ENCODE data around the gene ARHGAP42. TPM values are rescaled to one million over a fixed set of nuclear protein-coding genes. Genes with fewer than 3 reads are reported as not detected.

The ARHGAP42 gene
- total and polyA plus RNA-seq, 2 donors = 6.0 to 24.4 TPM

DNA sequence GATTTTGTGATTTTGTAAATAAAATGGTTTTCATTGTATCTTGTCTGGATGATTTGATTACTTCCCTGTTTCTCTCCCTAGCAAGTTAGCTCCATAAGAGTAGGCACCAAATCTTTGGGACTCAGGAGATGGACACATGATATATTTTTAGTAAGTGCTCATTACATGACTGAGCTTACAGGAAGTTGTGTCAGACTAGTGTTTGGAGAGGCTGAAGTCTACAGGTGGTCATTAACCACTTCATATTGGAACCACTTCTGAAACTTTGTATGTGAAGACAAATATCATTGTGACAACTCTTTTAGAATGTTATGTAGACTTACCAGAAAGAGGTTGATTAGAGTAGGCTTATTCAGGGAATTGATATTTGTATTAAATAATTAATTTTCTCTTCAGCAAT lies 19.1 kb downstream of the ARHGAP42 start:
- DNase-seq (ENCODE audit: low read depth in 6 of 9, low spot score in 9 of 9) = no peak
- H3K4me3 ChIP-seq (ENCODE audit: low read length in 2 of 2) = no peak overlapping the region
- no peaks in the 10 kb centered on the region for H3K4me1 ChIP-seq (ENCODE audit: control insufficient read depth in 2 of 2, insufficient read depth in 2 of 2, low read length in 2 of 2)
- no peak overlapping the region for H3K27ac ChIP-seq (ENCODE audit: low read depth in 1 of 2, low read length in 1 of 2)
- H3K9me3 ChIP-seq (ENCODE audit: control insufficient read depth in 2 of 2, insufficient read depth in 1 of 2, low read length in 1 of 2) = no peaks in the 10 kb centered on the region
- no peaks in the 10 kb centered on the region for H3K36me3 ChIP-seq (ENCODE audit: control insufficient read depth in 2 of 2, insufficient read depth in 2 of 2, low read length in 1 of 2)
- no peaks in the 10 kb centered on the region for H3K27me3 ChIP-seq (ENCODE audit: control insufficient read depth in 2 of 2, insufficient read depth in 1 of 2, low read length in 1 of 2)

GRCh38 chr11:100709233-100709957 lies 22.3 kb downstream of the ARHGAP42 start:
- no peak for DNase-seq (ENCODE audit: low read depth in 6 of 9, low spot score in 9 of 9)
- WGBS = 95% methylated on average over 3 of the region's 3 CpGs
- H3K27me3 ChIP-seq (ENCODE audit: control insufficient read depth in 2 of 2, insufficient read depth in 1 of 2, low read length in 1 of 2) = no peaks in the 10 kb centered on the region
- H3K36me3 ChIP-seq (ENCODE audit: control insufficient read depth in 2 of 2, insufficient read depth in 2 of 2, low read length in 1 of 2) = no peaks in the 10 kb centered on the region
- H3K9me3 ChIP-seq (ENCODE audit: control insufficient read depth in 2 of 2, insufficient read depth in 1 of 2, low read length in 1 of 2) = no peaks in the 10 kb centered on the region
- H3K4me1 ChIP-seq (ENCODE audit: control insufficient read depth in 2 of 2, insufficient read depth in 2 of 2, low read length in 2 of 2) = no peaks in the 10 kb centered on the region
- H3K27ac ChIP-seq (ENCODE audit: low read depth in 1 of 2, low read length in 1 of 2) = no peak overlapping the region
- H3K4me3 ChIP-seq (ENCODE audit: low read length in 2 of 2) = no peak overlapping the region

DNA sequence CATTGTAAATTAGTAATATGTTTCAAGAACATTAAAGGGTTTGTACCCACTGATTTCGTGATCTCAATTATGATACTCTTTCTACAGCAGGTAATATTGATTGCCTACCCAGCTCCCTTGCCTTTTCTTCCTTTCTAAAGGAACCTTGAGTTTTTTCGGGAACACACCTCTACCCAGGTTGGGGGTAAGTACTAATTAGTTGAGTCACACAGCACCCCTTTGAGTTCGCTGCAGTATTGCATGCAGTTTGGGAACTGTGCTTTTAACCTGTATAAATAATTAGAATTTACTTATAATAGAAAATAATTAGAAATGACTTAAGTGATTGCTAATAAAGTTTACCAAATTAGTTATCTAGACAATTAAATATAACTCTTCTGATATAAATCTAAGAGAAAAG lies 24.9 kb downstream of the ARHGAP42 start:
- no peak for DNase-seq (ENCODE audit: low read depth in 6 of 9, low spot score in 9 of 9)
- 79% methylated on average over 3 of the region's 3 CpGs for WGBS
- Histone ChIP-seq H3K36me3 (ENCODE audit: control insufficient read depth in 2 of 2, insufficient read depth in 2 of 2, low read length in 1 of 2) (no peaks in the 10 kb centered on the region), H3K27ac (ENCODE audit: low read depth in 1 of 2, low read length in 1 of 2) (no peak overlapping the region), H3K9me3 (ENCODE audit: control insufficient read depth in 2 of 2, insufficient read depth in 1 of 2, low read length in 1 of 2) (no peaks in the 10 kb centered on the region), H3K27me3 (ENCODE audit: control insufficient read depth in 2 of 2, insufficient read depth in 1 of 2, low read length in 1 of 2) (no peaks in the 10 kb centered on the region), H3K4me1 (ENCODE audit: control insufficient read depth in 2 of 2, insufficient read depth in 2 of 2, low read length in 2 of 2) (no peaks in the 10 kb centered on the region), H3K4me3 (ENCODE audit: low read length in 2 of 2) (no peak overlapping the region)

GRCh38 chr11:100712583-100712982 lies 25.5 kb downstream of the ARHGAP42 start:
- WGBS = 69% methylated on average over 3 of the region's 3 CpGs

DNA sequence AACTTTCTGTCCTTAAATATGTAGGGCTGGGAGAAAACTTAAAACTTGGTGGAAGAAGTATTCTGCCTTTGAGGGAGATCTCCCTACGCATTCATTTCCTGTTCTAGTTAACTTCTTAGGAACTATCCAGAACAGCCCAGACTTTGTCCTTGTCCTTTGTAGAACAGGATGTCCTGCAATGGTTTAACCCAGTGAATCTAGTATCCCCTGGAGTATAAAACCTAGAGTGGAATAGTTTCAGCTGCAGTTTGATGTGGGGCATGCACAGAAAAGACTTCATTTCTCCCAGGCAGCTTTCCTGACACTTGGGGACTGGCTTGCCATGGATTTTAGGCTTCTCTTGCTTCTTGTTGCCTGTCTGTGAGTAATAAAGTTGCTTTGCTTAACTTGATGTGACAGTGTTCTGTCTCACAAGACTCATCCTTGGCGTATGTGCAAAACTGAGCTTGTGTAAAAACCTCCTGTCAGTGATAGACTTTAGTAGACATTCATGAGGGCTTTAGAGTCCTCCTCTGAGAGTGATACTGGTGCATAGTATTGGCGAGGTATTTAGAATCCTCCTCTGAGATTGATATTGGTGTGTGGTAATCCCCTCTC lies 28.2 kb downstream of the ARHGAP42 start:
- DNase-seq (ENCODE audit: low read depth in 6 of 9, low spot score in 9 of 9) = no peak
- Histone ChIP-seq H3K27ac (ENCODE audit: low read depth in 1 of 2, low read length in 1 of 2) (no peak overlapping the region), H3K9me3 (ENCODE audit: control insufficient read depth in 2 of 2, insufficient read depth in 1 of 2, low read length in 1 of 2) (no peaks in the 10 kb centered on the region), H3K36me3 (ENCODE audit: control insufficient read depth in 2 of 2, insufficient read depth in 2 of 2, low read length in 1 of 2) (no peaks in the 10 kb centered on the region), H3K4me1 (ENCODE audit: control insufficient read depth in 2 of 2, insufficient read depth in 2 of 2, low read length in 2 of 2) (no peaks in the 10 kb centered on the region), H3K4me3 (ENCODE audit: low read length in 2 of 2) (no peak overlapping the region), H3K27me3 (ENCODE audit: control insufficient read depth in 2 of 2, insufficient read depth in 1 of 2, low read length in 1 of 2) (no peaks in the 10 kb centered on the region)
- WGBS = 93% methylated on average over 3 of the region's 3 CpGs

More at GRCh38 chr11:100712583-100712982, 25.5 kb downstream of the ARHGAP42 start:
- Histone ChIP-seq H3K27ac (ENCODE audit: low read depth in 1 of 2, low read length in 1 of 2) (no peak overlapping the region), H3K36me3 (ENCODE audit: control insufficient read depth in 2 of 2, insufficient read depth in 2 of 2, low read length in 1 of 2) (no peaks in the 10 kb centered on the region), H3K4me3 (ENCODE audit: low read length in 2 of 2) (no peak overlapping the region), H3K9me3 (ENCODE audit: control insufficient read depth in 2 of 2, insufficient read depth in 1 of 2, low read length in 1 of 2) (no peaks in the 10 kb centered on the region), H3K27me3 (ENCODE audit: control insufficient read depth in 2 of 2, insufficient read depth in 1 of 2, low read length in 1 of 2) (no peaks in the 10 kb centered on the region), H3K4me1 (ENCODE audit: control insufficient read depth in 2 of 2, insufficient read depth in 2 of 2, low read length in 2 of 2) (no peaks in the 10 kb centered on the region)
- no peak for DNase-seq (ENCODE audit: low read depth in 6 of 9, low spot score in 9 of 9)

GRCh38 chr11:100716838-100717237 lies 29.8 kb downstream of the ARHGAP42 start:
- Histone ChIP-seq H3K4me1 (ENCODE audit: control insufficient read depth in 2 of 2, insufficient read depth in 2 of 2, low read length in 2 of 2) (no peaks in the 10 kb centered on the region), H3K4me3 (ENCODE audit: low read length in 2 of 2) (no peak overlapping the region), H3K27ac (ENCODE audit: low read depth in 1 of 2, low read length in 1 of 2) (no peak overlapping the region), H3K9me3 (ENCODE audit: control insufficient read depth in 2 of 2, insufficient read depth in 1 of 2, low read length in 1 of 2) (no peaks in the 10 kb centered on the region), H3K36me3 (ENCODE audit: control insufficient read depth in 2 of 2, insufficient read depth in 2 of 2, low read length in 1 of 2) (no peaks in the 10 kb centered on the region), H3K27me3 (ENCODE audit: control insufficient read depth in 2 of 2, insufficient read depth in 1 of 2, low read length in 1 of 2) (no peaks in the 10 kb centered on the region)
- 65% methylated on average over 3 of the region's 3 CpGs for WGBS
- DNase-seq (ENCODE audit: low read depth in 6 of 9, low spot score in 9 of 9) = no peak

GRCh38 chr11:100719362-100719761 lies 32.3 kb downstream of the ARHGAP42 start:
- Histone ChIP-seq H3K36me3 (ENCODE audit: control insufficient read depth in 2 of 2, insufficient read depth in 2 of 2, low read length in 1 of 2) (no peaks in the 10 kb centered on the region), H3K4me1 (ENCODE audit: control insufficient read depth in 2 of 2, insufficient read depth in 2 of 2, low read length in 2 of 2) (no peaks in the 10 kb centered on the region), H3K4me3 (ENCODE audit: low read length in 2 of 2) (no peak overlapping the region), H3K27me3 (ENCODE audit: control insufficient read depth in 2 of 2, insufficient read depth in 1 of 2, low read length in 1 of 2) (no peaks in the 10 kb centered on the region), H3K9me3 (ENCODE audit: control insufficient read depth in 2 of 2, insufficient read depth in 1 of 2, low read length in 1 of 2) (no peaks in the 10 kb centered on the region), H3K27ac (ENCODE audit: low read depth in 1 of 2, low read length in 1 of 2) (no peak overlapping the region)
- 82% methylated on average over 2 of the region's 2 CpGs for WGBS
- no peak for DNase-seq (ENCODE audit: low read depth in 6 of 9, low spot score in 9 of 9)

GRCh38 chr11:100719809-100720221 lies 32.7 kb downstream of the ARHGAP42 start:
- Histone ChIP-seq H3K4me1 (ENCODE audit: control insufficient read depth in 2 of 2, insufficient read depth in 2 of 2, low read length in 2 of 2) (no peaks in the 10 kb centered on the region), H3K27ac (ENCODE audit: low read depth in 1 of 2, low read length in 1 of 2) (peak overlapping the region in 1 of 2 donors; percentile 26), H3K36me3 (ENCODE audit: control insufficient read depth in 2 of 2, insufficient read depth in 2 of 2, low read length in 1 of 2) (no peaks in the 10 kb centered on the region), H3K9me3 (ENCODE audit: control insufficient read depth in 2 of 2, insufficient read depth in 1 of 2, low read length in 1 of 2) (no peaks in the 10 kb centered on the region), H3K4me3 (ENCODE audit: low read length in 2 of 2) (no peak overlapping the region), H3K27me3 (ENCODE audit: control insufficient read depth in 2 of 2, insufficient read depth in 1 of 2, low read length in 1 of 2) (no peaks in the 10 kb centered on the region)
- DNase-seq (ENCODE audit: low read depth in 6 of 9, low spot score in 9 of 9) = no peak
- 86% methylated on average over 3 of the region's 3 CpGs for WGBS

DNA sequence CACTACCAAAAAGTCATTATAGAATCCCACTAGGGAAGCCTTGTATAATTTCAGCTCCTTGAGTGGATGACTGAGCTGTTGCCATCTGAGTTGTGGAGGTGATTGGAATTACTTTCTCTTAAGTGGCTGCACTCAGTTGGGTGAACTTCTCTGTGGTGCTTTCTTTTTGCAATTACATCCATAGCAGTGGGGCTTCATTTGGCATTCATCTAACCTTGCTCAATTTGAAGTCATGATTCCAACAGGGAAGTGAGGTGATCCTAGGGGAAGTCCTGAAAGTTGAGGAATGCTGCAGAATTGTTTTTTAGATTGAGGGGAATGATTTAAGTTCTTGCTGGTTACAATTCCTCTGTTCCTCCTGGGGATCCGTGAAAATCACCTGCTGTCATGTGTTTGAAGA lies 39.6 kb downstream of the ARHGAP42 start:
- Histone ChIP-seq H3K36me3 (ENCODE audit: control insufficient read depth in 2 of 2, insufficient read depth in 2 of 2, low read length in 1 of 2) (no peaks in the 10 kb centered on the region), H3K4me3 (ENCODE audit: low read length in 2 of 2) (no peak overlapping the region), H3K27me3 (ENCODE audit: control insufficient read depth in 2 of 2, insufficient read depth in 1 of 2, low read length in 1 of 2) (no peaks in the 10 kb centered on the region), H3K9me3 (ENCODE audit: control insufficient read depth in 2 of 2, insufficient read depth in 1 of 2, low read length in 1 of 2) (no peaks in the 10 kb centered on the region), H3K27ac (ENCODE audit: low read depth in 1 of 2, low read length in 1 of 2) (no peak overlapping the region), H3K4me1 (ENCODE audit: control insufficient read depth in 2 of 2, insufficient read depth in 2 of 2, low read length in 2 of 2) (no peaks in the 10 kb centered on the region)
- no peak for DNase-seq (ENCODE audit: low read depth in 6 of 9, low spot score in 9 of 9)
- WGBS = 63% methylated on average over 1 of the region's 1 CpG
